Measurements from ENCODE around the gene CCDC32.

CCDC32 gene

DNA sequence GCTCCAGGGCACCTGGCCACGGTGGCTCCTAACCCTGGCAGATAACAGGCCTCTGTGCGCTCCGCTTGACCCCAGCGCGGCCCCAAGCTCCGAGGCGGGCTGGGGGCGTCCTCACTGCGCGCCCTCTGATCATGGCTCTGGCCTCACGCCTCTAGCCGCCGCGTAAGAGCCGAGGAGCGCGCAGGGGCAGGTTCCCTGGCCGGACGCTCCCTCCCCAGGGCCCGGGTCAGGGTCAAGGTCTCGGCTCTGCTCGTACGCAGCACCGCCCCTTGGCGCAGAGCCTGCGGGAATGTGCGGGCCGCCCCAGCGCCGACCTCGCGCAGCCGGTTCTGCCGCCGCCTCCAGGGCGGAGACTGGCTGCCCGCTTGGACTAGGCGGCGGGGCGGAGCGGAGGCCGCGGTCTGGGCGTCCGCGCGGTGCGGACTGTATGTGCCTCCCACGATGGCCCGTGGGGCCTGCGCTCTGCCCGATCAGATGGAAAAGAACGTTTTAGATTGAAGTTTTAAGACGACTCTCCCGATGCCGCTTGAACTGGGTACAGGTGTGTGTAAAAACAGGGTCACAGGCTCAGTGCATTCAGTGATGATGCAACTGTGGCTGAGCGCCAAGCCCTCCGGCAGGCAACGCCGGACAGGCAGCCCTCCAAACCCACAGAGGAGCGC is 53.2 kb downstream of the CCDC32 start:
- no peak for DNase-seq

DNA sequence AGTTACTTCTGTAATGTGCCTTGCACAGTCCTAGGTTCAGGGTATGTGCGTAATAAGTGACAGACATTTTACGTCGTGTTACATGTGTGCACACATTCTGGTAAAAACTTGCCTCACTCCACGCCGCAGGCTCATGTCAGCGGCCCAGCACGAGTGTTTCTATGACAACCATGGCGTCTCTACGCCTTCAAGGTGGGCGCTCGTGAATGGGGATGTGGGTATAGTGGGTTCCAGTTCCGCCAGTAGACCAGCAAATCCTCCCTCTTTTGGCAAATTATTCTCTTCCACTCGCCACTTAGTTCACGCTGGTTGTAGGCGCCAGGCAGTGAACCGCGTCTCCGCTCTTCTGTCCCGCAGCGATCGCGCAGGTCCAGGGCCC is 53.8 kb downstream of the CCDC32 start:
- no peak for DNase-seq

GRCh38 chr15:40510201-40510600 is 54.6 kb downstream of the CCDC32 start:
- no peak for DNase-seq

DNA sequence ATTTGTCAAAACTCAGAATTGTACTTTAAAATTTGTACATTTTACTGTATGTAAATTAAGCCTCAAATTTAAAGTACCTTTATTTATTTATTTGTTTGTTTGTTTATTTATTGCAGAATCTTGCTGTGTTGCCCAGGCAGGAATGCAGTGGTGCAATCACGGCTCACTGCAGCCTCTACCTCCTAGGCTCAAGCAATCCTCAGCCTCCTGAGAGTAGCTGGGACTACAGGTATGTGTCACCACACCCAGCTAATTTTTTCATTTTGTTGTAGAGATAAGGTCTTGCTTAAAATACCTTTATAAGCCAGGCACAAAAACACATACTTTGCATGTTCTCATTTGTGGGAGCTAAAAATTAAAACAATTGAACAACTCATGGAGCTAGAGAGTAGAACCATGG is 56.6 kb downstream of the CCDC32 start:
- no peak for DNase-seq

GRCh38 chr15:40506964-40507571 is 57.8 kb downstream of the CCDC32 start:
- peak; percentile 39 for DNase-seq
